ENCODE data around the gene TEX38.
"Not testable (repeated sequence)": the region's sequence is repeated elsewhere in the genome, so short reads cannot be mapped to it uniquely, and the experiment has no call there.

The TEX38 gene

DNA sequence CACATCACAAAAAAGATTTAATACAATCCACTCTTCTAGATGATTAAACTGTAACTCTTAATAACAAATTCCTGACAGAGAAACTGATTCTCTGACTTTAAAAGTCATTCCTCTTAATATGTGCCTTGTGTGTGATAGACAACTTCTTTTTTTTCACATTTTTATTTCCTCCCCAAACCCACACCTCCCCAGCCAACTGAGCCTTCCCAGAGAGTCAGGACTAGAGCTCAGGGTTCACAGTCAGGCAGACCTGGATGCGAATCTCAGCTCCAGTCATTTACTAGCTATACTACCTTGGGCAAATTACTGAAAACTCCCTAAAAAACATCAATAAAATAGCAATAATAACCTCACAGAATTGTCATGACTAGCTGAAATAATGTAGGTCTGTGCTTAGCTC is 17.6 kb upstream of the TEX38 start:
- H2AFZ ChIP-seq (ENCODE audit: low read depth, low read length): no peak overlapping the region
- no peaks in the 10 kb centered on the region for H3K4me1 ChIP-seq (ENCODE audit: low read length)
- TF ChIP-seq EZH2phosphoT487 (IDR thresholded peaks at IDR 0.05; ENCODE audit: low read depth): no peak
- TF ChIP-seq, protein P1, sequence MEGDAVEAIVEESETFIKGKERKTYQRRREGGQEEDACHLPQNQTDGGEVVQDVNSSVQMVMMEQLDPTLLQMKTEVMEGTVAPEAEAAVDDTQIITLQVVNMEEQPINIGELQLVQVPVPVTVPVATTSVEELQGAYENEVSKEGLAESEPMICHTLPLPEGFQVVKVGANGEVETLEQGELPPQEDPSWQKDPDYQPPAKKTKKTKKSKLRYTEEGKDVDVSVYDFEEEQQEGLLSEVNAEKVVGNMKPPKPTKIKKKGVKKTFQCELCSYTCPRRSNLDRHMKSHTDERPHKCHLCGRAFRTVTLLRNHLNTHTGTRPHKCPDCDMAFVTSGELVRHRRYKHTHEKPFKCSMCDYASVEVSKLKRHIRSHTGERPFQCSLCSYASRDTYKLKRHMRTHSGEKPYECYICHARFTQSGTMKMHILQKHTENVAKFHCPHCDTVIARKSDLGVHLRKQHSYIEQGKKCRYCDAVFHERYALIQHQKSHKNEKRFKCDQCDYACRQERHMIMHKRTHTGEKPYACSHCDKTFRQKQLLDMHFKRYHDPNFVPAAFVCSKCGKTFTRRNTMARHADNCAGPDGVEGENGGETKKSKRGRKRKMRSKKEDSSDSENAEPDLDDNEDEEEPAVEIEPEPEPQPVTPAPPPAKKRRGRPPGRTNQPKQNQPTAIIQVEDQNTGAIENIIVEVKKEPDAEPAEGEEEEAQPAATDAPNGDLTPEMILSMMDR (IDR thresholded peaks at IDR 0.05; ENCODE audit: low read depth, low read length): no peak
- H4K20me1 ChIP-seq (ENCODE audit: insufficient read depth, low read length): no peaks in the 10 kb centered on the region
- H3K36me3 ChIP-seq (replicated peaks; ENCODE audit: low read depth, low read length): peaks cover 19% of the 10 kb centered on the region
- no peaks in the 10 kb centered on the region for H3K27me3 ChIP-seq (ENCODE audit: low read depth, low read length)
- no peak overlapping the region for H3K9ac ChIP-seq (ENCODE audit: low read length)
- H3K4me2 ChIP-seq (ENCODE audit: low read length): no peak overlapping the region
- no peak overlapping the region for H3K27ac ChIP-seq (ENCODE audit: low read length)
- H3K4me3 ChIP-seq (ENCODE audit: low read length): no peak overlapping the region
- no peaks in the 10 kb centered on the region for H3K9me3 ChIP-seq (ENCODE audit: insufficient read depth, low read length)
- no peaks in the 10 kb centered on the region for H3K79me2 ChIP-seq (ENCODE audit: low read length)

DNA sequence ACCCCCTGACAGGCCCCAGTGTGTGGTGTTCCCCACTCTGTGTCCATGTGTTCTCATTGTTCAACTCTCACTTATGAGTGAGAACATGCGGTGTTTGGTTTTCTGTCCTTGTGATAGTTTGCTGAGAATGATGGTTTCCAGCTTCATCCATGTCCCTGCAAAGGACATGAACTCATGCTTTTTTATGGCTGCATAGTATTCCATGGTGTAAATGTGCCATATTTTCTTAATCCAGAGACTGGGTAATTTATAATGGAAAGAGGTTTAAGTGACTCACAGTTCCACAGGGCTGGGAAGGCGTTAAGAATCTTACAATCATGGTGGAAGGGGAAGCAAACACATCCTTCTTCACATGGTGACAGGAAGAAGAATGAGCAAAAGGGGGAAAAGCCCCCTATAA is 17.0 kb upstream of the TEX38 start:
- H3K4me1 ChIP-seq (ENCODE audit: low read length); H3K27ac ChIP-seq (ENCODE audit: low read length); H4K20me1 ChIP-seq (ENCODE audit: insufficient read depth, low read length); H3K9ac ChIP-seq (ENCODE audit: low read length); H3K4me3 ChIP-seq (ENCODE audit: low read length); H3K9me3 ChIP-seq (ENCODE audit: insufficient read depth, low read length); H3K27me3 ChIP-seq (ENCODE audit: low read depth, low read length); H3K4me2 ChIP-seq (ENCODE audit: low read length); H3K79me2 ChIP-seq (ENCODE audit: low read length); H2AFZ ChIP-seq (ENCODE audit: low read depth, low read length): not testable (repeated sequence)
- H3K36me3 ChIP-seq (replicated peaks; ENCODE audit: low read depth, low read length): peaks cover 13% of the 10 kb centered on the region

DNA sequence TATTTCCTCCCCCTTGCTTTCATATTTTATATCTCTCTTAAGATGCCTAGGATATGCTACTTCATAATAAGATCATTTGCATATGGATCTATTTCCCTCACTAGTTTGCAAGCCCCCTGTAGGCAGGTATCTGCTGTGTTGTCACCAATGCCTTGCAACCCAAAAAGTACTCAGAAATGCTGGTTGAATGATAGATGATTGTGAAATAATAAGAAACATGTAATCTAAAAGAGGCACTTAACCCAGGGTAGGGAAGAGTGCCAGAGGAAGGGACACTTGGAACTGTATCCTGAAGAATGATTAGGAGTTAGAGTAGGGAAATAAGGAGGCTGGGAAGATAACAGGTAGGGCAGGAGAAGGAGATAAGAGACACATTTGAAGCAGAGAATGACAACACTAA is 15.8 kb upstream of the TEX38 start:
- Histone ChIP-seq H3K36me3 (replicated peaks; ENCODE audit: low read depth, low read length) (peaks cover 9% of the 10 kb centered on the region), H3K9me3 (ENCODE audit: insufficient read depth, low read length) (no peaks in the 10 kb centered on the region), H2AFZ (ENCODE audit: low read depth, low read length) (no peak overlapping the region), H3K4me3 (ENCODE audit: low read length) (no peak overlapping the region), H3K27ac (ENCODE audit: low read length) (no peak overlapping the region), H3K9ac (ENCODE audit: low read length) (no peak overlapping the region), H3K4me2 (ENCODE audit: low read length) (no peak overlapping the region), H3K79me2 (ENCODE audit: low read length) (no peaks in the 10 kb centered on the region), H3K4me1 (ENCODE audit: low read length) (no peaks in the 10 kb centered on the region), H4K20me1 (ENCODE audit: insufficient read depth, low read length) (no peaks in the 10 kb centered on the region), H3K27me3 (ENCODE audit: low read depth, low read length) (no peaks in the 10 kb centered on the region)
- no peak for TF ChIP-seq EZH2phosphoT487 (IDR thresholded peaks at IDR 0.05; ENCODE audit: low read depth)
- TF ChIP-seq, protein P1 (IDR thresholded peaks at IDR 0.05; ENCODE audit: low read depth, low read length): no peak

DNA sequence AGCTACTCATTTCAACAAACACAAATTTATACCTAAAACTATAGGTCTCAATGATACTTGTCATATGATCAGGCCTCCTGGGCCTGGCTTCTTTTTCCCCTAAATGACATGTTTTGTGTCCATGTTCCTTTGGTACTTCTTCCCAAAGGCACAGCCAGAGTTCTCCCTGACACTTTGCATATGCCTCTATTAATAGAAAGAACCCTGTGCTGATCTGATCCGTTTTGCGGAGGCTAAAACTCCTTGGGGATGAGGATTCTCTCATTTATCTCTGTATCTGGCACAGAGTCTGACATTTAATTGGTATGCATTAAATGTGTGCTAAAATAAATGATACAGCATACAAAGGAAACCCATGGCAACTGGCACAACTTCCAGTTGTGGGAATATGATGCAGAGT is 15.0 kb upstream of the TEX38 start:
- Histone ChIP-seq H3K4me2 (ENCODE audit: low read length) (no peak overlapping the region), H3K9ac (ENCODE audit: low read length) (no peak overlapping the region), H2AFZ (ENCODE audit: low read depth, low read length) (no peak overlapping the region), H3K9me3 (ENCODE audit: insufficient read depth, low read length) (no peaks in the 10 kb centered on the region), H3K27me3 (ENCODE audit: low read depth, low read length) (no peaks in the 10 kb centered on the region), H3K36me3 (replicated peaks; ENCODE audit: low read depth, low read length) (peaks cover 9% of the 10 kb centered on the region), H3K4me3 (ENCODE audit: low read length) (no peak overlapping the region), H3K79me2 (ENCODE audit: low read length) (no peaks in the 10 kb centered on the region), H3K4me1 (ENCODE audit: low read length) (no peaks in the 10 kb centered on the region), H4K20me1 (ENCODE audit: insufficient read depth, low read length) (no peaks in the 10 kb centered on the region), H3K27ac (ENCODE audit: low read length) (no peak overlapping the region)
- TF ChIP-seq, protein P1 (IDR thresholded peaks at IDR 0.05; ENCODE audit: low read depth, low read length): no peak
- TF ChIP-seq EZH2phosphoT487 (IDR thresholded peaks at IDR 0.05; ENCODE audit: low read depth): no peak

DNA sequence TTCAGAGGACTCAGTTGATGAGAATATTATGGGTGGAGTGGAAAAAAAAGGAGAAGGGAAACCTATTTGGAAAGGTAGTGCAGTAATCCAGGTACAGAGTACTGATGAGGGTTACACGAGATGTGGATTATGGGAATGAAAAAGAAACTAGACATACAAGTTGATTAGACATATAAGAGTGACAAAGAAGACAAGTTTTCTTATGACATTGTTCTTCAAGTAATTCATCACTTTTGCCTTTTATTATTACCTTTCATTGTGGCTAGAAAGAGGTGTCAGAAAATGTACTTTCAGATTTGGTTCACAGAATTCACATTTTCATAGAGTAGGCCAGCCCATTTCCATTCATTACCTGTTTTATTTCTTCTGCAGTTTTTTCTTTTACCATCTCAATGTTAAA is 13.9 kb upstream of the TEX38 start:
- TF ChIP-seq, protein P1 (IDR thresholded peaks at IDR 0.05; ENCODE audit: low read depth, low read length): no peak
- TF ChIP-seq EZH2phosphoT487 (IDR thresholded peaks at IDR 0.05; ENCODE audit: low read depth): no peak
- Histone ChIP-seq H3K27me3 (ENCODE audit: low read depth, low read length) (no peaks in the 10 kb centered on the region), H3K9me3 (ENCODE audit: insufficient read depth, low read length) (no peaks in the 10 kb centered on the region), H4K20me1 (ENCODE audit: insufficient read depth, low read length) (no peaks in the 10 kb centered on the region), H3K79me2 (ENCODE audit: low read length) (no peaks in the 10 kb centered on the region), H3K9ac (ENCODE audit: low read length) (no peak overlapping the region), H3K4me2 (ENCODE audit: low read length) (no peak overlapping the region), H2AFZ (ENCODE audit: low read depth, low read length) (no peak overlapping the region), H3K27ac (ENCODE audit: low read length) (no peak overlapping the region), H3K4me1 (ENCODE audit: low read length) (no peaks in the 10 kb centered on the region), H3K36me3 (replicated peaks; ENCODE audit: low read depth, low read length) (peaks cover 9% of the 10 kb centered on the region), H3K4me3 (ENCODE audit: low read length) (no peak overlapping the region)
